Endothelial cell of umbilical vein (primary cell): Measurements from ENCODE around the gene MAPRE2. TPM values are rescaled to one million over a fixed set of nuclear protein-coding genes. Genes with fewer than 3 reads are reported as not detected.

ENCODE experiments used
- BruUV-seq: library from RNA; stranded (reverse); fragments of 400-500 nt; replicated peaks from 2 replicates; lab custom pipeline; 2021; lab: Mats Ljungman, UMichigan
- CTCF ChIA-PET: fragments of 300-600, 350-600 bp; sonication (Branson Sonifier 250); formaldehyde crosslinking; loops from one replicate; lab custom pipeline; 2021; ENCODE audit warnings: antibody characterized with exemption, inconsistent platforms; lab: Charles Lee
- POLR2A ChIA-PET: fragments of 300-600, 350-600 bp; sonication (Branson Sonifier 250); formaldehyde crosslinking; loops from one replicate; lab custom pipeline; 2021; ENCODE audit warnings: antibody characterized with exemption, inconsistent platforms; lab: Charles Lee
- DNase-seq: peaks from one replicate; pipeline ENCODE4 v3.0.0-alpha.2; 2011; ENCODE audit warnings: low read depth, low spot score
- FAIRE-seq: peaks from 2 replicates; lab custom pipeline; 2011; peaks lifted over from hg19 to GRCh38; lab: Jason Lieb, UNC
- H2AFZ ChIP-seq: 2 replicates; pipeline ENCODE4 v1.6.0; 2012; ENCODE audit warnings: low read depth, low read length, control low read depth, inconsistent platforms
- H3K27ac ChIP-seq: 2 replicates; pipeline ENCODE4 v1.5.1; 2011; ENCODE audit warnings: low read depth, mild to moderate bottlenecking, control low read depth, low read length, moderate library complexity; ENCODE audit not compliant: insufficient read depth
- H3K27me3 ChIP-seq, 2 experiments: 2 replicates each; pipeline versions ENCODE4 v1.6.0 to v1.6.1; 2011; ENCODE audit warnings: low read length in 2 of 2, mixed read lengths in 1 of 2; ENCODE audit not compliant: control insufficient read depth in 2 of 2, insufficient read depth in 2 of 2
- H3K36me3 ChIP-seq, 2 experiments: 2 replicates in 1 of 2; 3 replicates in 1 of 2; pipeline ENCODE4 v1.5.1; 2011; ENCODE audit warnings: low read length in 2 of 2, mild to moderate bottlenecking in 1 of 2, moderate library complexity in 1 of 2; ENCODE audit not compliant: control insufficient read depth in 2 of 2, insufficient read depth in 2 of 2; ENCODE audit errors: extremely low read depth in 1 of 2
- H3K4me1 ChIP-seq: 3 replicates; pipeline ENCODE4 v1.5.1; 2011; ENCODE audit warnings: mild to moderate bottlenecking, low read length; ENCODE audit not compliant: control insufficient read depth, insufficient read depth; ENCODE audit errors: extremely low read depth
- H3K4me2 ChIP-seq: 2 replicates; pipeline ENCODE4 v1.6.1; 2011; ENCODE audit warnings: low read length, control low read depth, mixed read lengths; ENCODE audit not compliant: insufficient read depth
- H3K4me3 ChIP-seq, 3 experiments: fragments of 200-600 bp in 1 of 3; sonication (generic), shearing (Covaris generic) in 1 of 3; replicated peaks in 1 of 3; 2 replicates each; pipeline ENCODE4 v1.5.1; 2011 to 2016; ENCODE audit warnings: control low read depth in 3 of 3, low read length in 3 of 3, mild to moderate bottlenecking in 2 of 3, inconsistent platforms in 1 of 3, low read depth in 1 of 3, moderate library complexity in 1 of 3; ENCODE audit not compliant: insufficient read depth in 1 of 3
- H3K79me2 ChIP-seq: 2 replicates; pipeline ENCODE4 v1.6.0; 2012; ENCODE audit warnings: low read length, inconsistent platforms; ENCODE audit not compliant: control insufficient read depth, insufficient read depth
- H3K9ac ChIP-seq: replicated peaks from 2 replicates; pipeline ENCODE3; 2011; ENCODE audit warnings: low read length, control low read depth; ENCODE audit not compliant: insufficient read depth; ENCODE audit errors: extremely low read depth
- H3K9me1 ChIP-seq: replicated peaks from 3 replicates; pipeline ENCODE4 v1.6.0; 2011; ENCODE audit warnings: mild to moderate bottlenecking, low read length; ENCODE audit not compliant: control insufficient read depth, insufficient read depth; ENCODE audit errors: extremely low read depth
- H3K9me3 ChIP-seq: replicated peaks from 2 replicates; pipeline ENCODE4 v1.5.1; 2012; ENCODE audit warnings: low read length, inconsistent platforms; ENCODE audit not compliant: control insufficient read depth, insufficient read depth
- H4K20me1 ChIP-seq: replicated peaks from 2 replicates; pipeline ENCODE3; 2011; ENCODE audit warnings: mild to moderate bottlenecking, low read length; ENCODE audit not compliant: control insufficient read depth, insufficient read depth; ENCODE audit errors: extremely low read depth
- EZH2 ChIP-seq: IDR thresholded peaks from 2 replicates; pipeline ENCODE4 v1.6.1; 2012; ENCODE audit warnings: borderline replicate concordance, low read depth, mild to moderate bottlenecking, moderate library complexity, low read length, inconsistent platforms; ENCODE audit not compliant: severe bottlenecking
- FOS ChIP-seq: IDR thresholded peaks from 2 replicates; pipeline ENCODE4 v1.6.1; 2011; ENCODE audit warnings: mild to moderate bottlenecking, low read length, moderate library complexity, borderline replicate concordance; ENCODE audit not compliant: insufficient read depth
- GATA2 ChIP-seq: IDR thresholded peaks from 2 replicates; pipeline ENCODE4 v1.7.0; 2011; ENCODE audit warnings: low read depth, mild to moderate bottlenecking, moderate library complexity, mixed read lengths, low read length; ENCODE audit not compliant: insufficient read length, insufficient read depth
- JUN ChIP-seq: IDR thresholded peaks from 2 replicates; pipeline ENCODE4 v1.6.1; 2011; ENCODE audit warnings: borderline replicate concordance, low read depth; ENCODE audit not compliant: insufficient read length, insufficient read depth
- MYC ChIP-seq: IDR thresholded peaks from one replicate; pipeline ENCODE4 v1.6.1; 2011; ENCODE audit warnings: mild to moderate bottlenecking, low read depth, low read length
- POLR2A ChIP-seq: IDR thresholded peaks from 2 replicates; pipeline ENCODE4 v1.6.1; 2012; ENCODE audit warnings: low read depth, mild to moderate bottlenecking, control low read depth, low read length
- POLR2AphosphoS5 ChIP-seq: IDR thresholded peaks from 2 replicates; pipeline ENCODE4 v1.6.1; 2012; ENCODE audit warnings: low read depth, mild to moderate bottlenecking, control low read depth, low read length, moderate library complexity; ENCODE audit not compliant: insufficient read depth
- dilution Hi-C: fragments of 300-500 bp; cut with MboI; formaldehyde crosslinking; loops from one replicate; pipeline ENCODE4 v1.15.0; 2019; ENCODE audit warnings: low sequenced_read_pairs; ENCODE audit not compliant: extremely low pct_ligation_motif_present
- intact Hi-C: fragments of 100-400 bp; cut with micrococcal nuclease; formaldehyde crosslinking; loops from one replicate; pipeline ENCODE4 v1.10.0; 2022
- polyA plus RNA-seq, 4 experiments: library from polyadenylated mRNA; depleted of rRNA in 3 of 4; stranded (reverse) in 3 of 4; unstranded in 1 of 4; fragments of >200 nt; gene quantifications; 2 replicates each; pipeline versions ENCODE4 v1.2.1 to v1.2.3, GENCODE V29; 2011 to 2012; ENCODE audit warnings: missing spikeins in 1 of 4
- total RNA-seq: library from RNA; stranded (reverse); gene quantifications from 2 replicates; pipeline ENCODE4 v1.2.3, GENCODE V29; 2021
- TF ChIP-seq, protein P1 (sequence below), 2 donors: IDR thresholded peaks; 1 replicate in 1 of 2; 2 replicates in 1 of 2; pipeline ENCODE4 v1.5.1; 2011; ENCODE audit warnings: low read length in 2 of 2, mild to moderate bottlenecking in 2 of 2, moderate library complexity in 2 of 2, control low read depth in 1 of 2, inconsistent platforms in 1 of 2, low read depth in 1 of 2; ENCODE audit not compliant: insufficient read depth in 1 of 2; ENCODE audit errors: extremely low read depth in 1 of 2
- TF ChIP-seq, protein P2 (sequence below): IDR thresholded peaks from 2 replicates; pipeline ENCODE4 v1.6.1; 2011; ENCODE audit not compliant: insufficient read depth, insufficient read length

The MAPRE2 gene
- total and polyA plus RNA-seq, 2 donors (not counting 3 experiments of a cell fraction or from before 2014, with no cell fraction given) = 117 to 148 TPM

DNA sequence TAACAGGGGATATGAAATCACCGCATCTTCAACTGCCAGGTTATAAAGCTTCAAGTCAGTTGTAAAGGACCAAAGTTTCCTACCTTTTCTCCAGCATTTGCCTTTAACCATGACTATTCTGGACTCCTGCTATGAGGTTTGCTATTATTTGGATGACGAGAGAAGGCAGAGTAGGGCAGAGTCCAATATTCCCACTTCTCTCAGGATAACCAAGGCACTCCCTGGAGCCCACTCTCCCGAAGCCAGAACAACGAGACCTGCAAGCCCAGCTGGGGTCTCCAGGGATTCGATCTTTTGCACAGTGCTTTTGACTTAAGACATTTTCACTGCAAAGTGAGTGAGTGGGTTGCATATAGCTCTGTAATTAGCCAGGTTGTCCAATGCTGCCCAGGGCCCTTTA, 122.5 kb downstream of the MAPRE2 start:
- TF ChIP-seq, protein P1, sequence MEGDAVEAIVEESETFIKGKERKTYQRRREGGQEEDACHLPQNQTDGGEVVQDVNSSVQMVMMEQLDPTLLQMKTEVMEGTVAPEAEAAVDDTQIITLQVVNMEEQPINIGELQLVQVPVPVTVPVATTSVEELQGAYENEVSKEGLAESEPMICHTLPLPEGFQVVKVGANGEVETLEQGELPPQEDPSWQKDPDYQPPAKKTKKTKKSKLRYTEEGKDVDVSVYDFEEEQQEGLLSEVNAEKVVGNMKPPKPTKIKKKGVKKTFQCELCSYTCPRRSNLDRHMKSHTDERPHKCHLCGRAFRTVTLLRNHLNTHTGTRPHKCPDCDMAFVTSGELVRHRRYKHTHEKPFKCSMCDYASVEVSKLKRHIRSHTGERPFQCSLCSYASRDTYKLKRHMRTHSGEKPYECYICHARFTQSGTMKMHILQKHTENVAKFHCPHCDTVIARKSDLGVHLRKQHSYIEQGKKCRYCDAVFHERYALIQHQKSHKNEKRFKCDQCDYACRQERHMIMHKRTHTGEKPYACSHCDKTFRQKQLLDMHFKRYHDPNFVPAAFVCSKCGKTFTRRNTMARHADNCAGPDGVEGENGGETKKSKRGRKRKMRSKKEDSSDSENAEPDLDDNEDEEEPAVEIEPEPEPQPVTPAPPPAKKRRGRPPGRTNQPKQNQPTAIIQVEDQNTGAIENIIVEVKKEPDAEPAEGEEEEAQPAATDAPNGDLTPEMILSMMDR (IDR thresholded peaks at IDR 0.05; ENCODE audit: extremely low read depth in 1 of 2, insufficient read depth in 1 of 2, low read depth in 1 of 2, low read length in 2 of 2) = no peak
- no peak for TF ChIP-seq MYC
- TF ChIP-seq, protein P2, sequence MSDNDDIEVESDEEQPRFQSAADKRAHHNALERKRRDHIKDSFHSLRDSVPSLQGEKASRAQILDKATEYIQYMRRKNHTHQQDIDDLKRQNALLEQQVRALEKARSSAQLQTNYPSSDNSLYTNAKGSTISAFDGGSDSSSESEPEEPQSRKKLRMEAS = no peak
- Histone ChIP-seq H3K27me3 (no peaks in the 10 kb centered on the region), H3K27ac (no peak overlapping the region), H2AFZ (no peak overlapping the region), H3K4me1 (no peaks in the 10 kb centered on the region), H3K9me3 (no peaks in the 10 kb centered on the region), H3K4me3 (no peak overlapping the region), H3K36me3 (no peaks in the 10 kb centered on the region), H3K4me2 (no peak overlapping the region), H3K79me2 (no peaks in the 10 kb centered on the region), H3K9ac (no peak overlapping the region), H4K20me1 (no peaks in the 10 kb centered on the region), H3K9me1 (peaks cover 2% of the 10 kb centered on the region)
- POLR2A ChIA-PET = no interaction called here
- BruUV-seq = no TSS peak
- CTCF ChIA-PET = interaction anchor here (0.7 to 1.5 kb wide), 3 partner anchors 20 to 297 kb away, joined by 3 to 4 read pairs (median 3); no protein-coding TSS in a partner anchor
- DNase-seq (no peak), FAIRE-seq (no peak)
- dilution Hi-C loops (no loop called here), intact Hi-C loops (no loop called here)

DNA sequence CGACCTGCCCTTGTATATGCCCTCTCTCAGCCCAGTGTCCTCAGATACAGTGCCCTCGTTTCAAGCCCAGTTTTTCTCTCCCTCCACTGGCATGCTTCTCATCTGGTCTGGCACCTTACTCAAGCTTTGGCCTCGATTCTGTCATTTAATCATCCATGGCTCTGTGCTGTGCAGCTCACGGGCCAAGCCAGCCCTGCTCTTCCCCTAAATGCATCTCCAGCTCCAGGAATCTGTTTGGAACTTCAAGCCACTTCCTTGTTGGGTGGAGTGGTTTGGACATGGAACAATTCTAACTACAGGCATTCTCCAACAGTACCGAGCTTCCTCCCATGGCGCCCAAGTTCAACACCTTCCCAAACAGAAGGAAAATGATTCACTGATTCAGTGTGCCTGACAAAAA, 122.9 kb downstream of the MAPRE2 start:
- Histone ChIP-seq H3K27me3 (no peaks in the 10 kb centered on the region), H3K4me1 (no peaks in the 10 kb centered on the region), H3K9me3 (no peaks in the 10 kb centered on the region), H3K9ac (no peak overlapping the region), H3K4me2 (no peak overlapping the region), H3K4me3 (no peak overlapping the region), H3K27ac (no peak overlapping the region), H3K9me1 (peaks cover 2% of the 10 kb centered on the region), H4K20me1 (no peaks in the 10 kb centered on the region), H3K79me2 (no peaks in the 10 kb centered on the region), H2AFZ (no peak overlapping the region), H3K36me3 (no peaks in the 10 kb centered on the region)
- BruUV-seq = no TSS peak
- dilution Hi-C loops = no loop called here
- no peak for DNase-seq
- TF ChIP-seq FOS (no peak), POLR2A (no peak), MYC (no peak), GATA2 (no peak), EZH2 (no peak), POLR2AphosphoS5 (no peak), JUN (no peak)
- TF ChIP-seq, protein P2 = no peak
- TF ChIP-seq, protein P1 (IDR thresholded peaks at IDR 0.05; ENCODE audit: extremely low read depth in 1 of 2, insufficient read depth in 1 of 2, low read depth in 1 of 2, low read length in 2 of 2) = no peak
- ChIA-PET POLR2A (no interaction called here), CTCF (interaction anchor here (0.7 to 1.5 kb wide), 3 partner anchors 20 to 297 kb away, joined by 3 to 4 read pairs (median 3); no protein-coding TSS in a partner anchor)
- no peak for FAIRE-seq
- intact Hi-C loops = no loop called here
